ENCODE results near the gene PPIP5K2.
"Not testable (repeated sequence)": the region's sequence is repeated elsewhere in the genome, so short reads cannot be mapped to it uniquely, and the experiment has no call there.

The PPIP5K2 gene

DNA sequence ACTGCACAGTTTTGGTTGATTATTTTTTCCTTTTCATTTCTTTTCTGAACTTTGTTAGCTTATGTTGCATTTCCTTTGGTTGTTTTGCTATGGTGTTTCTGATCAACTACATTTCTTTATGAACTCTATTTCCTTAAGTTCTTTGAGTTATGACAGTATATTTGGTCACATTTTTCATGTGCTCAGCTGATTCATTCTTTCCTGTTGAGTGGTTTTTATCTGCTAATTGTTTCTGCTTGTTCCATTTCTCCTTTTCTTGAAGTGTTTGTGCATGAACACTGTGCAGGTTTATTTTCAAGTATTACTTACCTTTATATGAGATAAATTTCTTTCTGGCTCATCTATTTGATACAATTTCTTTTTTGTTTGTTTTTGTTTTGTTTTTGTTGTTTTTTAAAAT lies 87.6 kb downstream of the PPIP5K2 start:
- DNase-seq (ENCODE audit: low spot score) = no peak

DNA sequence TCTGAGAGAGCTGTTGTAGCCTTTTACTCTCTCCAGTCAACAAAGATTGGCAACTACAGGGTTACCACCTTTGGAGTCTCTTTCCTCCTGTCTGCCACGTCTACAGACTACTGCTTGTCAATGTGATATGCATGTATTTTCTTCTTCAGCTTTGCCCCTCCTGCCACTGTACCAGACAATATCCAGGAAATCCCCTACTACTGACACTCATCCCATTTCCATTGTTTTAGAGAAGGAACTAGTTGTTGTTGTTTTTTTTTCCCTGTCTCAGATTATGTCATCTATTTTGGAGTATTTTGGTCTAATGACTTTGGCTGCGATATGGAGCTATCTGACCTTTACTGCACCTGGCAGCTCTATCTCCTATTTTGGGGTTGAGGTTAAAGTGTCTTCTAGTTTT lies 88.4 kb downstream of the PPIP5K2 start:
- DNase-seq (ENCODE audit: low spot score) = no peak

DNA sequence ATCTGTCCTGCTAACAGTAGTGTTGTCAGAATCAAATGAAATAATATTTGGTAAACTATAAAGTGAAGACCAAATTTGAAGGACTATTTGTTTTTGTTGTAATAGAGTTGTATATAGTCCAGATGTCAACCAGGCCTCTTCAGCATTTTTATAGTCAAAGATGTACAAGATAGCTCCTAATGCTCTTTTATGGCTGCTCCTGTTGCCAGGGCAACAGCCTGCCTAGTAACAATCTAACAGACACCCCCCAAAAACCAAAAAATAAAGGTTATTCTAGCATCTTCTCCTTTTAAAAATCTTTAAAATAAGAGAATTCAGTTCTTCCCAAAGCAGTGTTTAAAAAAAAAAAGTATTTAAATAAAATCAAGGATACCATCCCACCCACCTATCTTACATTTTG lies 89.0 kb downstream of the PPIP5K2 start:
- no peak for DNase-seq (ENCODE audit: low spot score)

DNA sequence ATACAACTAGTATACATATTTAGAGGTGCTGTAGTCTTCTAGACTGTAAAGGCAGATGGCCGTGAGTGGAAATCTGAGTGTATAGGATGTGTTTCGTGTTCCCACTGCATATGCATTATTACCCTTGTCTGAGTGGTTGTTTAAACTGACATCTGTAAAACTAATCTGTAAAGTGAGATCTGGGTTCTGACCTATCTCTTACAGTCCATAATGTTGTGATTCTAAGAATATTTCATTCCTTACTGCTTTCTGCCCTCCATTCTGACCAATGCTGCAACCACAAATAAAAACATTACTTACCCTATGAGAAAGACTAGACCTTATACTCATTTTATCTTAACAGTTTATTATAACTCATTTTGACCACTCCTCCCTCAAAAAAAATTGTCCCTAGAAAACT lies 90.9 kb downstream of the PPIP5K2 start:
- no peak for DNase-seq (ENCODE audit: low spot score)

DNA sequence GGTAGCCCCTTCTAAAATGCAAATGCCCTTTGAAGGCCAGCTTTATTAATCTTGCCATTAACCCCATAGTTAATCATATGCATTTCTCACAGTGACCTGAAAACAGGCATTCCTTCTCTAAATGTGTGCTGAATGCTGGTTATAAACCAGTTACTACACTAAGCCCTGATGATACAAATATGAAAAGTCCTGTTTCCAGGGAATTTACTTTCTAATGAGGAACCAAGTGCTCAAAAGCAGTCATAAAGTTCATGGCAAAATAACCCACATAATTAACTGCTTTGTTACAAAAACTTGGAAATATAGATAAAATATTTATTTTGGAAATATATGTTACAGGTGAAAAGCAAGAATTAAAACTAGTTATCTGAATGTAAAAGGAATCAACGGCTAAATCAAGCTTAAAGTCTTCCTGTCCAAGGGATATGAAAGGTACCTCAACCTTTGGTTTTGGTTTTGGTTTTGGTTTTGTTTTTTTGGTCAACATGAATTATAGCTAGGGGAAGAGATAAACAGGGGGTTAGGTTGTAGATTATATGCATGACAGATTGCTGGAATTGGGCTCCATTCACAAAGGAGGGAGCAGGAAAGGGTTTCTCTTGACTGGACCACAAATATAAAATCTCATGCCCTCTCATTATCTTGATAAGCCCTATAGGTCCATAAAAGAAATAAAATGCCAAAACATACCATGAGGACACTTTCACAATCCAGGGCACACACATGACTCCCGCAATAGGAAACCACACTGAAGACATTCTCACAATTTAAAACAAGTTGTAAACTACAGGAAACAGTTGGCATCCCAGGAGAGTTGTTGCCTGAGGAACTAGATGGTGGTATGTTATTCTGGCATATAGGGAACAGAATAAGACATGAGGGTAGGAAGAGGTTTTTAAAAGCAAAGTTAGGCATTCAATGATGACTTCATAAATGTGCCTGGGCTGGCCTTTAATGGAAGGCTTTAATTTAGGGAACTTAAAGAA lies 91.8 kb downstream of the PPIP5K2 start:
- peak; percentile 13 for DNase-seq (ENCODE audit: low spot score)

DNA sequence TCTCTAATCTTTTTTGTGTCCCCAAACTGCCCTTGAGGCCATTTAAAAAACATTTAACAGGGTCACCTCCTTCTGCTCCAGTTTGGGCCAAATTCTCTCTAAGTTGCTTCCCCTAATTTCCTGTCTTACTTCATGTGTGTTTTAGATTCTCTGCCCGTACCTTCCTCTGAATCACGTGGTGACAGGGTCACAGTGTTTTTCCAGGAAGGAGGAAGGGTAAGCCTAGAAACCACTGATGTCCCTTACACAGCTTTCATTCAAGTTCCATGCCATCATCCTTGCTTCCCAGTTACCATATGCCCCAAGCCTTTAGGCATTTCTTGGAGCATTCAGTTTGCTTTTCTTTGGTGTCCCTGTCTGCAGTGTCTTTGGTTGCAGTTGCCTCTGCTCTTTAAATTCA lies 96.0 kb downstream of the PPIP5K2 start:
- DNase-seq (ENCODE audit: low spot score) = no peak

DNA sequence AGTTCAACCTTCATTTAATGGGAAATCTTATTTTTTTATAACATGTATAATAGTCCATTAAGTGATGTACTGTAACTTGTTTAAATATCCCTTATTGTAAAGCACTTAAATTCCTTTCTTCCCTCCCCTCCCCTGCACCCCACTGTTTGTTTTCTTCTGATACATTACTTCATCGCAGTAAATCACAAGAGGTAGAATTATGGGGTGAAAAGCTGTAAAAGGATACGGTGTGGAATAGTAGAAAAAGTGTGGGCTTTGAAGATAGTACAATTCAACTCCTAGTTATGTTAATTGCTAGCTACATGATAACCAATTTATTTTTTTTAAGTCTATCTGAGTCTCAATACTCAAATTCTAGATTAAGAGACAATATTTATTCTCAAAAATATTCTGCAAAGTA lies 96.6 kb downstream of the PPIP5K2 start:
- DNase-seq (ENCODE audit: low spot score) = no peak

DNA sequence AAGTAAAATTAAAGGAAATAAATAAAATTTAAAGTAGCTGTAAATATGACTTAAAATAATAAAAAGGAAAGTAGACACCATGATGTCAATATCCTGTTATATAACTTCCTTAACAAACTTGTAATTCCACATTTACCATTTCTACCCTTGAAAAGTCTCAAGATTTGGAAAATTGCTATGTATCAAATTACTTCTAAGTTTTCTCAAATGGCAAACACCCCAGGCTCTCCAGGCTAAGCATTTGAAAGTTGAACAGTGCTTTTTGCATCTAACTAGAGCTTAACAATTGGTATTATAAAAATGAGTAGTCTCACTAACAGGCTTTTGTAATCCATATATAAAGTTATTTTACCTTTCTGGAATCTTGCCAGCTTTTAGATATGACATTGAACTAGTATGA lies 97.0 kb downstream of the PPIP5K2 start:
- no peak for DNase-seq (ENCODE audit: low spot score)

DNA sequence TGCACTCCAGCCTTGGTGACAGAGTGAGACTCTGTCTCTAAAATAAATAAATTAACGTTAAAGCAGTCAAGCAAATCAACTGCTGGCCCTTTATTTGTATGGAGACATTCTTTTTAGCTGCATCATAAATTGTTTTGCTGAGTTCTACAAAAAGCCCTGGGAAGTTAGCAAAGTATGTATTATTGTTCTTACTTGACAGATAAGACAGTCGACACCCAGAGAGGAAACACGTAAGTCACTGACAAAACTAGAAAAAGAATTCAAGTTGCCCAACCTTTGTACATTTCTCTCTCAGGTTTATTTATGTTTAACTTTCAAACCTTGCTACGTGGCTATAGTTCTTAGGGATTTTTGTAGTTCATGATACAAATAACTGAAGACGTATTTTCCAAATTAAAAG lies 98.1 kb downstream of the PPIP5K2 start:
- DNase-seq (ENCODE audit: low spot score) = no peak

DNA sequence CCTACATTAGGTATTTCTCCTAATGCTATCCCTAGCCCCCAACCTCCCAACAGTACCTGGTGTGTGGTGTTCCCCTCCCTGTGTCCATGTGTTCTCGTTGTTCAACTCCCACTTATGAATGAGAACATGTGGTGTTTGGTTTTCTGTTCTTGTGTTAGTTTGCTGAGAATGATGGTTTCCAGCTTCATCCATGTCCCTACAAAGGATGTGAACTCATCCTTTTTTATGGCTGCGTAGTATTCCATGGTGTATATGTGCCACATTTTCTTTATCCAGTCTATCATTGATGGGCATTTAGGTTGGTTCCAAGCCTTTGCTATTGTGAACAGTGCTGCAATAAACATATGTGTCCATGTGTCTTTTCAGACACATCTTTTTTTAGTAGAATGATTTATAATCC lies 99.0 kb downstream of the PPIP5K2 start:
- not testable (repeated sequence) for DNase-seq (ENCODE audit: low spot score)

DNA sequence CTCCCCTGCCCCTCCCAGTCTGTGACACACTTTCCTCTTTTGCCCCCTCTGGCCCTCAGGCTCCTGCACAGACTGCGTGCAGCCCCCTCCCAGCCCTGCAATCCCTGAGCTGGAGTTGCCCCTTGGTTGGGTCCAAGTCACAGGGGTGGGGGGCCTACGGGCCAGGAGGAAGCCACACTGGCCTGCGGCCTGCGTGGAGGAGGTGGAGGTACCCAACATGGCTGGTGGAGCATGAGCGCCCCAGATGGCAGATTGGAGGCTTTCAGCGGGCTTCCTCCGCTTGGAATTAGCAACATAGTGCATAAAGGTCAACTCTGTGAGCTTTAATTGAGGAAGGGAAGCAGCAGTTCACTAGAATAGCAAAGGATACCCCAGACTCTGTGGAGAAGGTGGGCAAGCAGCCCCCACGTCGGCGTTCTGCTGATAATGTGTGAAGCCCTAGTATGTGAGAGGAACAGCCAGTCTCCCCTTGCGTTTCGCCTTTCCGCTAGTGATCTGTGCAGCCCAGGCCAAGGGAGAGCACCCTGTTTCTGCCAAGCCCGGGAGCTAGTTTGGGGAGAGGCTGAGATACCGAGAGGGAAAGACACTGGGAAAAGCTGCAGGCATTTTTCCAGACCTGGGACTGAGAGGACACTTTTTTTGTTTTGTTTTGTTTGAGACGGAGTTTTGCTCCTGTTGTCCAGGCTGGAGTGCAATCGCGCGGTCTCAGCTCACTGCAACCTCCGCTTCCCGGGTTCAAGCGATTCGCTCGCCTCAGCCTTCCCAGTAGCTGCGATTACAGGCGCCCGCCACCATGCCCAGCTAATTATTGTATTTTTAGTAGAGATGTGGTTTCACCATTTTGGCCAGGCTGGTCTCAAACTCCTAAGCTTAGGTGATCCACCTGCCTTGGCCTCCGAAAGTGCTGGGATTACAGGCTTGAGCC lies 103.2 kb downstream of the PPIP5K2 start:
- no peak for DNase-seq (ENCODE audit: low spot score)

DNA sequence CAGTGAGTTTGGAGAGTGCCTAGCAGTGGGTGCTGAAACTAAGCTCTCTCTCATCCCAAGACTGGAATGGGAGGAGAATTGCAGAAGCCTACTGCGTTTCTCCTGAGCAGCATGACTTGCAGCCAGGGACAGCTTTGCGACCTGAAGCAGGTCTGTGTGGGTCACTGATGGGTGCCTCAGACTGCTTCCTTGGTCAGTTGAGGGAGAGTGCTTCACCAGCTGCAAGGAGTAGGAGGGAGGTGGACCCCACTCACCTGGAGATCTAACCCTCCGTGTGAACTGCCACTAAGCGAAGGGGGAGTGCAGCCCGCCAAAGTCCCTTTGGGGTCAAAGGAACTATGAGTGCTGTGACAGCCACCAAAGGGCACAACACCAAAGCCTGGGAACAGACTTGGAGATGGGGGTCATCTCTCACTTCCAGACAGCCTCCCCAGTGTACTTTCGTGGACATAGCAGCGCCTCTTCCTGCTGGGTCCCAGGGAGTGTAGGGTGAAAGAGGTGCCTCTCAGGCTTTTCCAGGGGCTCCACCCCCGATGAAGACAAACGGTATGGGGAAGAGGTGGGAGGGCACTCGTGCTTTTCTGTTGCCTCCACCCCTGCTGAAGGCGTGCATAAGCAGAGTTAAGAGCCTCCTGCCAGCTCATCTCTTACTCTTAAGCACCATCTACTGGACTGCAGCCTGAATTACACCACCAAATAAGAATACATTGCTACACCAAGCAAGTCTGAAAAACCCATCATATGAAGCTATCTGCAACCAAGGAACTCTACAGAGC lies 104.2 kb downstream of the PPIP5K2 start:
- peak; percentile 80 for DNase-seq (ENCODE audit: low spot score)

DNA sequence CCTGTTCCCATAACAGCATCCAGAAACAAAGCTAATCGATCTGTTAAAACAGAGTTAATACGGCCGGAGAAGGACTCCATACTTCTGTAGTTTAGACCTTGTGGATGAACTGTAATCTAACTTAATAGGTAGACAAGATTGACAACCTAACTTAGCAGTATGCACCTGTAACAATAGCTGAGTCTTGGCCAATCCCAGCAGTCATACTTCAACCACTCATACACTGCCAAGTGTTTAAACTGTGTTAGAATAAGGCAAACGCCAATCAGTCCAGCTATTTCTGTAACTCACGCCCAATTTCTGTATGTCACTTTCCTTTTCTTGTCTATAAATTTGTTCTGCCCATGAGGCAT lies 104.8 kb downstream of the PPIP5K2 start:
- no peak for DNase-seq (ENCODE audit: low spot score)

DNA sequence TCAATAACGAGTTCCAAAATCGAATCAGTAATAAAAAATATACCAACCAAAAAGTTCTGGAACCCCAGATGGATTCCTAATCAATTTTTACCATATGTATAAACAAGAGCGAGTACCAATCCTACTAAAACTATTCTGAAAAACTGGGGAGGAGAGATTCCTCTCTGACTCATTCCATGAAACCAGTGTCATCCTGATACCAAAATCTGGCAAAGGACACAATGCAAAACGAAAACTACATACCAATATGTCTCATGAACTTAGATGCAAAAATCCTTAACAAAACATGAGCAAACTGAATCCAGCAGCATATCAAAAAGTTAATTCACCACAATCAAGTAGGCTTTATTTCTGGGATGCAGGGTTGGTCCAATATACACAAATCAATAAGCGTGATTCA lies 108.0 kb downstream of the PPIP5K2 start:
- DNase-seq (ENCODE audit: low spot score) = no peak

DNA sequence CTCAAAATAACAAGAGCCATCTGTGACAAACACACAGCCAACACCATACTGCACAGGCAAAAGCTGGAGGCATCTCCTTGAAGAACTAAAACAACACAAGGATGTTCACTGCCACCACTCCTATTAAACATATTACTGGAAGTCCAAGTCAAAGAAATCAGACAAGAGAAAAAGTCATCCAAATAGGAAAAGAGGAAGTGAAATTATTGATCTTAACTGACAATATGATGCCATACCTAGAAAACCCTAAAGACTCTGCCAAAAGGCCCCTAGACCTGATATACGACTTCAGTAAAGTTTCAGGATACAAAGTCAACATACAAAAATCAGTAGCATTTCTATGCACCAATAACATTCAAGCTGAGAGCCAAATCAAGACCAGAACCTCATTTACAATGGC lies 108.5 kb downstream of the PPIP5K2 start:
- DNase-seq (ENCODE audit: low spot score) = peak; percentile 13

DNA sequence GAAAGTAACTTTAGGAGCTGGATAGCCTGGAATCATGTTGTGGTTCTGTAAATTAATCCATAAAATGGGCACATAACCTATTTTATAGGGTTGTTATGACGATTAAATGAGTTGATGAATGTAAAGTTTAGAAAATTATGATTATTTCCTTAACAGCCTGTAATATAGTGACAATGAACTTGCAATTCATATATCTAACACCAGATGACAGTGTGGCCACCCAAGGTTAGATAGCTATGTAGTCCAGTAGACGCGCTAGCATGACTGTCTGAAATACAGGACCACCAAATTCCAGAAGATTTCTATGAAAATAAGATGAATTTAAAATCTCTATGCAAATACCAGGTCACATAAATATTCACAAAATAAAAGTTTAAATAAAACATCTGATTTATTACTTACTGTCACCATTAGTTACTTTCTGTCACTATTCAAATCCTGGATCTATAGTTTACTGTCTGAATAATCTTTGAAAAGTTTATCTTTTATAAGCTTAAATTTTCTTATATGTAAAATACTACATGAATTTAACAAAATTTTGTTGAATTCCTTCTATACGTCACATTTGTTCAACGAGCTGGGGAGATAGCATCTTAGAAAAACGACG lies 112.4 kb downstream of the PPIP5K2 start:
- peak; percentile 60 for DNase-seq (ENCODE audit: low spot score)

DNA sequence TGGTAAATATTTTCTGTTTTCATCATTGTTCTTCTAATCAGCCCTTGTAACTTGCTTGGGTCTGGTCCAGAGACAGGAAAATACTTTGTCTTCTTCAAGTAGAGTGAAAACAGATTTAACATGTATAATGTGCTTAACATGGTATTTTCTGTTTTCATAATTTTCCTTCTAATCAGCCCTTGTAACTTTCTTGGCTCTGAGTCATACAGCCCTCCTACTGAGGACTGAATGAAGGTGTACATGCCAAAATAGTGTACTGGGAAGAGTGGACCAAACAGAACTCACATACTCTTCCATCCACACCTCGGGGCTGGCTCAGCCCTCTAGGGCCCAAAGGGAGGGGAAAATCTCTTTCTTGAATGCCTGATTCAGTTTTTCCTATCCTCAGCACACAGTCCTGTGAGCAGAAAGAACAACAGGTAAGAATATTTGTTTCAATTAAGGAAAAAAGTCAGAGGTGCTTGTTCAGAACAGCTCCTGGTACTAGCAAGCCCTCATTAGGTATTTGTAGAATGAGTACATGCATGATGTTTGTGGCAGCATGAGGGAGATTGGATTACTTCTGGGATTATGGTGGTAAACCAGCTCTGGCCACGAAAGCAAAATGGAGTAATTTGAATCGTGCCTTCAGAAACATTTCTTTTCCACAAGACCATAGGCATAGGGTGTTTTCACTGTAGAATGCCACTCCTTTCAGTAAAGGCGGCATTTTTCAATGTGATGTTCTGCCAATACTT lies 114.3 kb downstream of the PPIP5K2 start:
- no peak for DNase-seq (ENCODE audit: low spot score)

DNA sequence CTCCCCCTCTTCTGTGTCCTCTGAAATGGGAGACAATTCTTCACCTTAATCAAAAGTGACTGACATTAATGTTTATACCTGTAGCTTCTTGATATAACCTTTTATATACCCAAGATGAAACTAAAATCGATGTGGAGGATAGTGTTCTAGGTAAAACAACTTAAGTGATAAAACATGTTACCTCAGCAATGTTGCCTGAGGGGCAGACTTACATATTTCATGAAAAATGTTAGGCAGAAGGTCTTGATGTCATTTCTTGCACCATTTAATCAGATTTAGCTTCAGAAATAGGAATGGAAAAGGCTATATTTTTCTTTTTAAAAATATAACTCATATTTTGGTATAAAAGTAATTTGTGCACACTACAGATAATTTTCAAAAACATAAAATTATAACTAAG lies 115.8 kb downstream of the PPIP5K2 start:
- DNase-seq (ENCODE audit: low spot score) = no peak

DNA sequence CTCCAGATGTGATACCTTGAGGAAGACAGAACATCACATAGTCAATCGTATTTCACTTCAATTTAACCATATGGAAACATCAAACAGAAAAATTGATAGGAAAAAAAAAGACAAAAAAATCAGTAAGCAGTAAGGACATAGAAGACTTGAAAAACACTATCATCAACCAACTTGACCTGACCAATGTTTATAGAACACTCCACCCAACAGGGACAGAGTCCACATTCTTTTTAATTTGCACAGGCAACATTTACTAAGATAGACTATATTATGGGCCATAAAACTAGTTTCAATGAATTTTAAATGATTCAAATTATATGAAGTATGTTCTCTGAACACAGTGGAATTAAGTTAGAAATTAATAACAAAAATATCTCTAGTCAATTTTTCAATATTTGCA lies 117.7 kb downstream of the PPIP5K2 start:
- no peak for DNase-seq (ENCODE audit: low spot score)

DNA sequence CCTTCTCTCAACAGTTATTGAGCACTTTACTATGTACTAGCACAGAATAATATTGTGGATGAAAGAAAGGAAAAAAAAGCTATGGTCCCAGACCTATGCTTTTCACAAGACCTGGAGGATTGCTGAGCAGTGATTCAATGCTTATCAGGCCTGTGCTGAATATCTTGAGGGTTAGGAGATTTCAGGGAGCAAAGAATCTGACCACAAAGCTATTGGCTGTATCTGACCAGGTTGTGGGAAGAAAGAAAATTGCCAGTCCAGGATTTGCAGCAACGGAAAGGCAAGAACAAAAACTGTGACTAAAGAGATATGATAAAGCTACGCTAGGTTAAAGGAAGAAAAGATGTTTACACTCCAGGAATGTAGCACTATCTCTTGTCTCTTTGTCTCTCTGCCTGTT lies 123.6 kb downstream of the PPIP5K2 start:
- no peak for DNase-seq (ENCODE audit: low spot score)

DNA sequence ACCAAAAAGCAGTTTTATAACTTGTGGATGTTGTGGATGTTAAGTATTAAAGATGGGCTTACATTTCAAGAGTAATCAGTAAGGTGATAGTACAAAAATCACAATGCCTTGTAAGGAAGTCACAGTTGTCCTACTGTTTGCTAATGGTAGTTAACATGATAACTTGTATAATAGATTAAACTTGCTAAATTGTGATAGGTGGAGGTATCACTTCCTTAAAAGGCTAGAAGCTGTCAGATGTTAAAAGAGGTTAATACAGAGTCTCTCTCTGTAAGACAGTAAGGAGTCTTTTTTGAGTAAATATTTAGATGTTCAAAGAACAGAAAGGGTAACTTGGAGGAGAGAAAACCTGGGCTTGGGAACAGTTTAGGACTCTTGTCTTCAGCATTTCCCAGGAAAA lies 124.3 kb downstream of the PPIP5K2 start:
- no peak for DNase-seq (ENCODE audit: low spot score)
